Transverse colon (tissue), 4 donors: ENCODE measurements around the gene ENOX1.

Experiments
- CTCF ChIP-seq, 5 experiments: fragments of 200-600 bp in 3 of 5; fragments of 450-650 bp in 2 of 5; sonication (generic) in 3 of 5; IDR thresholded peaks; 1 replicate in 2 of 5; 2 replicates in 3 of 5; pipeline ENCODE4 v1.5.1; 2016 to 2017; ENCODE audit warnings: antibody characterized with exemption in 5 of 5, inconsistent platforms in 3 of 5, mild to moderate bottlenecking in 2 of 5, moderate library complexity in 1 of 5
- POLR2A ChIP-seq: fragments of 450-650 bp; IDR thresholded peaks from one replicate; pipeline ENCODE4 v1.6.1; 2016; ENCODE audit warnings: antibody characterized with exemption, mild to moderate bottlenecking, moderate library complexity
- POLR2AphosphoS5 ChIP-seq, 3 donors: sonication (generic); formaldehyde crosslinking; IDR thresholded peaks; one replicate each; pipeline ENCODE4 v1.6.1; 2016; ENCODE audit warnings: antibody characterized with exemption in 3 of 3

GRCh38 chr13:43331672-43332071 lies 455.1 kb downstream of the ENOX1 start:
- no peak for TF ChIP-seq CTCF (IDR thresholded peaks at IDR 0.05)
- TF ChIP-seq POLR2A = no peak
- no peak for TF ChIP-seq POLR2AphosphoS5 (IDR thresholded peaks at IDR 0.05)
